K562 (cell line): Measurements from ENCODE around the gene SPATS2. TPM values are rescaled to one million over a fixed set of nuclear protein-coding genes. Genes with fewer than 3 reads are reported as not detected.

Source experiments
- ATAC-seq: fragments of 200-7000 bp; cut with Tn5 transposase; 3 replicates; pipeline ENCODE4 v1.9.1; 2020; ENCODE audit warnings: moderate library complexity
- BruUV-seq: library from RNA; stranded (reverse); fragments of 400-500 nt; replicated peaks from 2 replicates; lab custom pipeline; 2021; lab: Mats Ljungman, UMichigan
- CTCF ChIA-PET: fragments of 300-600 bp; formaldehyde crosslinking; extraction: SDS; loops from one replicate; lab custom pipeline; 2021; ENCODE audit warnings: low intra/inter-chr PET ratio; lab: Yijun Ruan, JAX
- POLR2A ChIA-PET: fragments of 300-600, 350-650 bp; sonication (Branson Sonifier 250); formaldehyde crosslinking; extraction: SDS; loops from one replicate; lab custom pipeline; 2021; ENCODE audit warnings: antibody characterized with exemption, inconsistent platforms; lab: Yijun Ruan, JAX
- DNase-seq, 4 experiments: peaks; one replicate each; pipeline versions ENCODE4 v3.0.0 to v3.0.0-alpha.2; 2011 to 2018; ENCODE audit warnings: low spot score in 3 of 4, mixed read lengths in 3 of 4; ENCODE audit errors: extremely low read depth in 1 of 4
- FAIRE-seq: peaks from 2 replicates; lab custom pipeline; 2011; peaks lifted over from hg19 to GRCh38; lab: Jason Lieb, UNC
- H2AFZ ChIP-seq: 2 replicates; pipeline ENCODE4 v1.6.0; 2011; ENCODE audit warnings: low read depth, low read length, control low read depth, inconsistent platforms
- H3K27ac ChIP-seq: fragments of 200-600 bp; 3 replicates; pipeline ENCODE4 v1.8.0; 2011; ENCODE audit warnings: low read depth, mild to moderate bottlenecking, control low read depth, inconsistent platforms, low read length, moderate library complexity, mixed read lengths; ENCODE audit errors: extremely low read depth
- H3K27me3 ChIP-seq, 2 experiments: fragments of 300-600 bp in 1 of 2; 2 replicates in 1 of 2; 3 replicates in 1 of 2; pipeline versions ENCODE4 v1.6.0 to v1.8.0; 2011; ENCODE audit warnings: inconsistent platforms in 2 of 2, low read length in 2 of 2, mild to moderate bottlenecking in 1 of 2, mixed read lengths in 1 of 2, moderate library complexity in 1 of 2; ENCODE audit not compliant: control insufficient read depth in 2 of 2, insufficient read depth in 2 of 2
- H3K36me3 ChIP-seq: fragments of 300-600 bp; 3 replicates; pipeline ENCODE4 v1.8.0; 2011; ENCODE audit warnings: mild to moderate bottlenecking, low read length, inconsistent platforms; ENCODE audit not compliant: control insufficient read depth, insufficient read depth
- H3K4me1 ChIP-seq, 2 experiments: fragments of 200-600 bp in 1 of 2; replicated peaks in 1 of 2; 2 replicates in 1 of 2; 3 replicates in 1 of 2; pipeline versions ENCODE4 v1.5.1 to v1.8.0; 2011; ENCODE audit warnings: inconsistent platforms in 2 of 2, low read length in 2 of 2, mild to moderate bottlenecking in 1 of 2, mixed read lengths in 1 of 2, moderate library complexity in 1 of 2; ENCODE audit not compliant: control insufficient read depth in 2 of 2, insufficient read depth in 2 of 2
- H3K4me2 ChIP-seq: 2 replicates; pipeline ENCODE4 v1.6.1; 2011; ENCODE audit warnings: low read length, control low read depth, inconsistent platforms, mixed read lengths; ENCODE audit not compliant: insufficient read depth
- H3K4me3 ChIP-seq: fragments of 200-600 bp; sonication (generic), shearing (Covaris generic); 2 replicates; pipeline ENCODE4 v1.5.1; 2016; ENCODE audit warnings: control low read depth, inconsistent platforms
- H3K79me2 ChIP-seq: fragments of 200-600 bp; 3 replicates; pipeline ENCODE4 v1.8.0; 2011; ENCODE audit warnings: low read length, inconsistent platforms; ENCODE audit not compliant: control insufficient read depth, insufficient read depth
- H3K9ac ChIP-seq, 2 experiments: 2 replicates each; pipeline versions ENCODE4 v1.6.0 to v1.6.1; 2011; ENCODE audit warnings: low read depth in 2 of 2, low read length in 2 of 2, control low read depth in 1 of 2, inconsistent platforms in 1 of 2, mild to moderate bottlenecking in 1 of 2, mixed read lengths in 1 of 2; ENCODE audit not compliant: insufficient read depth in 1 of 2
- H3K9me1 ChIP-seq: one replicate; pipeline ENCODE4 v1.6.0; 2011; ENCODE audit warnings: inconsistent platforms, mild to moderate bottlenecking, low read length, moderate library complexity; ENCODE audit not compliant: control insufficient read depth, insufficient read depth
- H3K9me3 ChIP-seq: replicated peaks from 2 replicates; pipeline ENCODE4 v1.5.1; 2011; ENCODE audit warnings: low read depth, low read length, inconsistent platforms; ENCODE audit not compliant: control insufficient read depth, insufficient read depth
- H4K20me1 ChIP-seq: replicated peaks from 2 replicates; pipeline ENCODE4 v1.6.1; 2011; ENCODE audit warnings: low read length, inconsistent platforms, mixed read lengths; ENCODE audit not compliant: control insufficient read depth, insufficient read depth
- EP400 ChIP-seq: fragments of 450-650 bp; IDR thresholded peaks from 2 replicates; pipeline ENCODE4 v1.6.1; 2017; ENCODE audit warnings: antibody characterized with exemption, mild to moderate bottlenecking, moderate library complexity
- POLR2G ChIP-seq: fragments of 200-400 bp; formaldehyde crosslinking; IDR thresholded peaks from 2 replicates; pipeline ENCODE4 v1.6.1; 2017; ENCODE audit warnings: low read depth, mild to moderate bottlenecking, antibody characterized with exemption, low read length, moderate library complexity
- SREBF2 ChIP-seq: sonication (generic); formaldehyde crosslinking; IDR thresholded peaks from 2 replicates; pipeline ENCODE4 v1.4.0; 2020; ENCODE audit warnings: mild to moderate bottlenecking, missing genetic modification reagents
- TRIM28 ChIP-seq: fragments of 450-650 bp; IDR thresholded peaks from 2 replicates; pipeline ENCODE4 v1.6.1; 2017
- in situ Hi-C: fragments of 300-500 bp; cut with MboI; formaldehyde crosslinking; loops from 4 replicates; pipeline ENCODE4 v1.15.0; 2018; ENCODE audit warnings: inconsistent platforms, mixed read lengths
- intact Hi-C: fragments of 100-400 bp; cut with micrococcal nuclease; formaldehyde crosslinking; loops from 2 replicates; pipeline ENCODE4 v1.14.2; 2022
- polyA plus RNA-seq, 8 experiments: library from polyadenylated mRNA; depleted of rRNA in 4 of 8; stranded (reverse) in 5 of 8; unstranded in 3 of 8; fragments of >200 nt; fragmentation: Nextera tagmentation in 2 of 8; fragmentation: Illumina TruSeq in 1 of 8; extraction: Ambion mirVana in 2 of 8; extraction: Trizol in 1 of 8; gene quantifications; 2 replicates each; pipeline versions ENCODE4 v1.2.1 to v1.2.3, GENCODE V29; 2011 to 2014; ENCODE audit warnings: inconsistent platforms in 1 of 8, missing spikeins in 1 of 8
- total RNA-seq, 7 experiments: library from RNA; depleted of rRNA in 6 of 7; stranded (reverse); fragments of >200 nt in 6 of 7; fragmentation: Illumina TruSeq in 2 of 7; extraction: Trizol in 2 of 7; gene quantifications; 2 replicates each; pipeline versions ENCODE4 v1.2.1 to v1.2.3, GENCODE V29; 2011 to 2021; ENCODE audit warnings: low replicate concordance in 1 of 7
- TF ChIP-seq, protein P1 (sequence below): sonication (generic); formaldehyde crosslinking; IDR thresholded peaks from 2 replicates; pipeline ENCODE4 v1.4.0; 2020; ENCODE audit warnings: mild to moderate bottlenecking, missing genetic modification reagents

The SPATS2 gene
- total and polyA plus RNA-seq, 9 of the 15 experiments (the other 6 are each of a cell fraction or from before 2014, with no cell fraction given): 5.4 to 48.2 (median 17.5) TPM

DNA sequence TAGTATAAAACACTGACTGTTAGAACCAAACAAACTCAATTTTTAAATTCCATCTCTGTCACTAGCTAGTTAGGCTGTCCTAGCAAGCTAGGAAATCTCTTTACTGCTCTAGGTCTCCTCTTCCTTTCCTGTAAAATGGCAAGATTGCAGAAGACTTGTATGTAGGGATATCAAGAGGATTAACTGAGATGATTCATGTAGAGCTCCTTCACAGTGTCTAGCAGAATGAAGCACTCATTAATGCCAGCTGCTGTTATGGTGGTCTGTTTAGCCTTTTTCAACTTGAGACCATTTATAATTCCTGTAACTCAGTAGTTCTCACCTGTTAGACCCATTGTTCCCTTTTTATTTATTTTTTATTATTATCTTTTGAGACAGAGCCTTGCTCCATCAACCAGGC lies 103.7 kb downstream of the SPATS2 start:
- no peaks in the 10 kb centered on the region for H3K27me3 ChIP-seq
- H3K9ac ChIP-seq: no peak overlapping the region; a peak in 1 of 4 replicates
- CTCF ChIA-PET: no interaction called here
- FAIRE-seq (no peak), ATAC-seq (no peak), DNase-seq (no peak)
- H3K9me3 ChIP-seq: no peaks in the 10 kb centered on the region
- no peak overlapping the region for H3K4me3 ChIP-seq
- H3K4me2 ChIP-seq: no peak overlapping the region
- BruUV-seq: no TSS peak
- no peaks in the 10 kb centered on the region for H3K36me3 ChIP-seq
- intact Hi-C loops (no loop called here), in situ Hi-C loops (no loop called here)
- no peaks in the 10 kb centered on the region for H3K9me1 ChIP-seq
- H2AFZ ChIP-seq: no peak overlapping the region
- no peaks in the 10 kb centered on the region for H4K20me1 ChIP-seq
- H3K27ac ChIP-seq: no peak overlapping the region
- H3K4me1 ChIP-seq: no peaks in the 10 kb centered on the region; a peak in 1 of 5 replicates
- POLR2A ChIA-PET: interaction anchor here (1.0 to 1.8 kb wide), 3 partner anchors 13 to 28 kb away, joined by 3 to 4 read pairs (median 4); no protein-coding TSS in a partner anchor
- TF ChIP-seq EP400 (no peak), POLR2G (no peak), TRIM28 (no peak), SREBF2 (CRISPR knock-in tag) (no peak)
- TF ChIP-seq, protein P1, sequence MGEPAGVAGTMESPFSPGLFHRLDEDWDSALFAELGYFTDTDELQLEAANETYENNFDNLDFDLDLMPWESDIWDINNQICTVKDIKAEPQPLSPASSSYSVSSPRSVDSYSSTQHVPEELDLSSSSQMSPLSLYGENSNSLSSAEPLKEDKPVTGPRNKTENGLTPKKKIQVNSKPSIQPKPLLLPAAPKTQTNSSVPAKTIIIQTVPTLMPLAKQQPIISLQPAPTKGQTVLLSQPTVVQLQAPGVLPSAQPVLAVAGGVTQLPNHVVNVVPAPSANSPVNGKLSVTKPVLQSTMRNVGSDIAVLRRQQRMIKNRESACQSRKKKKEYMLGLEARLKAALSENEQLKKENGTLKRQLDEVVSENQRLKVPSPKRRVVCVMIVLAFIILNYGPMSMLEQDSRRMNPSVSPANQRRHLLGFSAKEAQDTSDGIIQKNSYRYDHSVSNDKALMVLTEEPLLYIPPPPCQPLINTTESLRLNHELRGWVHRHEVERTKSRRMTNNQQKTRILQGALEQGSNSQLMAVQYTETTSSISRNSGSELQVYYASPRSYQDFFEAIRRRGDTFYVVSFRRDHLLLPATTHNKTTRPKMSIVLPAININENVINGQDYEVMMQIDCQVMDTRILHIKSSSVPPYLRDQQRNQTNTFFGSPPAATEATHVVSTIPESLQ (CRISPR knock-in tag): no peak
- TF ChIP-seq, all 486 proteins: peak for 0
- H3K79me2 ChIP-seq: no peaks in the 10 kb centered on the region
